Activated CD8-positive, alpha-beta memory T cell treated with anti-CD3 and anti-CD28 coated beads for 36 hours (primary cell): Measurements from ENCODE around the gene NOSTRIN. TPM values are rescaled to one million over a fixed set of nuclear protein-coding genes. Genes with fewer than 3 reads are reported as not detected.

Experiments used
- CTCF ChIA-PET: fragments of 350-600 bp; sonication (Branson Sonifier 250); formaldehyde crosslinking; loops from one replicate; lab custom pipeline; 2021; ENCODE audit warnings: antibody characterized with exemption; lab: Charles Lee
- POLR2A ChIA-PET: fragments of 350-600 bp; sonication (Branson Sonifier 250); formaldehyde crosslinking; loops from one replicate; lab custom pipeline; 2021; ENCODE audit warnings: antibody characterized with exemption; lab: Charles Lee
- total RNA-seq, 2 experiments: library from RNA; stranded (reverse); gene quantifications; one replicate each; pipeline ENCODE4 v1.2.3, GENCODE V29; 2021

Gene NOSTRIN
- total RNA-seq, 2 experiments from 2014 or later, result not detected

GRCh38 chr2:168811696-168812095 lies 9.3 kb downstream of the NOSTRIN start:
- POLR2A ChIA-PET, result no interaction called here
- CTCF ChIA-PET, result no interaction called here

DNA sequence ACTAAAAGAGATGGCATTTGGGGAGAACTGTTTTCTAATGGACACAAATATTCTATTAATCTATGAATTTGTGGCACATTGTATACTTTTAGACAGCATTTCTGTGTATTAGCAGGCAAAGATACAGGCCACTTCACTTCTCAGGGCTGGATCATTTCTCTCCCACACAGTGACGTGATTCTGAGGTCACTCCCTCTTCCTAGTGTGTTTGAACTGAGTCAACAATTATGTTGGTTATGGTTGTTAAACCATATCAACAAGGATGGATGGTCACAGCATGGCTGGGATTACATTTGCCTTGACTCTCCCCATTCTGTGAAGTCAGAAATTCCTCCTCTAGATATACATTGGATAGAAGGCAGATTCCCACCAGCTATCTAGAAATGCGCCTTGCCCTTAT lies 11.6 kb downstream of the NOSTRIN start:
- CTCF ChIA-PET, result no interaction called here
- POLR2A ChIA-PET, result no interaction called here

GRCh38 chr2:168814939-168815907 lies 12.8 kb downstream of the NOSTRIN start:
- CTCF ChIA-PET, result no interaction called here
- POLR2A ChIA-PET, result no interaction called here

DNA sequence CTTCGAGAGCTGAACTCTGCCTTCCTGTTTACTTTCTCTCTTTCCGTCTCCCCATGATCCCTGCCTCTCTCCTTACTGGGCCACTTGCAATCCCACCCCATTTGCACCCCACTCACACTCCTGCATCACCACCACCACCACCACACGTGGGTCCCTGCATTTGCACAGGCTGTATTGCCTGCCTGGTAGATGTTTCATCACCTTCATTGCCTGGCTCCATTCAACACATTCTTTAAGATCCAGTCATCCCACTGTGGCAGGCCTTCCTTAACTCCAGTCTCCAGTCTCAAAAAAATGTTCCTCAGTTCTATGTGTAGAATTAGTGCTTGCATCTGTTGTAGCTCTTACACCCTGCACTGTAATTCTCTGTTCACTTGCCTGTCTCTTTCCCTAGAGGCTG lies 13.9 kb downstream of the NOSTRIN start:
- ChIA-PET CTCF (interaction anchor here (1.0 kb wide), 1 partner anchor 24 kb away, joined by 3 read pairs; no protein-coding TSS in a partner anchor), POLR2A (no interaction called here)

- POLR2A ChIA-PET, result no interaction called here
- CTCF ChIA-PET, result no interaction called here
Observed at GRCh38 chr2:168819050-168819715, 16.7 kb downstream of the NOSTRIN start.

GRCh38 chr2:168819829-168820489 lies 17.5 kb downstream of the NOSTRIN start:
- ChIA-PET POLR2A (no interaction called here), CTCF (interaction anchor here (0.6 kb wide), 1 partner anchor 132 kb away, joined by 3 read pairs; no protein-coding TSS in a partner anchor)

DNA sequence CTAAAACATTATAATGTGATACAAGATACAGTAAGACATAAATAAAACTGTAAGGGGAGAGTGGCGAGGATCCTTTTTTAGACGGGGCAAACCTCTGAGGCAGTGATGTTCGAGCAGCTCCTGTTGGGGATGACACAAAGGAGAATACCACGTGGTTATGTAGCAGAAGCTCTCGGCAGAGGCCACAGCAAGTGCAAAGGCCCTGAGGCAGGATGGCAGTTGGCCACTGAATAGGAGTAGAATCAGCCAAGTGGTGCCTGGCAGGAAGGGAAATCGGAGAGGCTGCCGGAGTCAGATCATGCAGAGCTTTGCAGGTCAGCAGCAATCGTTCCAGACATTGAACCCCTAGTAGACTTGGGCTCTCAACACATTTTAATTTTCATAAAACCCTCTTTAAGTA lies 19.1 kb downstream of the NOSTRIN start:
- CTCF ChIA-PET, result no interaction called here
- POLR2A ChIA-PET, result no interaction called here

GRCh38 chr2:168821992-168822391 lies 19.6 kb downstream of the NOSTRIN start:
- CTCF ChIA-PET, result no interaction called here

GRCh38 chr2:168825126-168825525 lies 22.7 kb downstream of the NOSTRIN start:
- ChIA-PET CTCF (no interaction called here), POLR2A (no interaction called here)

More at GRCh38 chr2:168821992-168822391, 19.6 kb downstream of the NOSTRIN start:
- POLR2A ChIA-PET, result no interaction called here

DNA sequence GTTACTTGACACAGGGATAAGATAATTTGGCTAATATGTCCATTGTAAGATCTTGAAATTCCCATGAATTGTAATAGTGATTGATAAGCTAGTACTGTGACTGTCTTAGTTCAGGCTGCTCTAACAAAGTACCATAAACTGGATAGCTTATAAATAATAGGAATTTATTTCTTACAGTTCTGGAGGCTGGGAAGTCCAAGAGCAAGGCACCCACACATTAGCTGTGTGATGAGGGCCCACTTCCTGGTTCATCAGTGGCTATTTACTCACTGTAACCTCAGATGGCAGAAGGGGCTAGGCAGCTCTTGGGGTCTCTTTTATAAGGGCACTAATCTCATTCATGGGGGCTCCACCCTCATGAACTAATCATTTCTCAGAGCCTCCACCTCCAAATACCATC lies 28.5 kb downstream of the NOSTRIN start:
- ChIA-PET POLR2A (no interaction called here), CTCF (no interaction called here)

DNA sequence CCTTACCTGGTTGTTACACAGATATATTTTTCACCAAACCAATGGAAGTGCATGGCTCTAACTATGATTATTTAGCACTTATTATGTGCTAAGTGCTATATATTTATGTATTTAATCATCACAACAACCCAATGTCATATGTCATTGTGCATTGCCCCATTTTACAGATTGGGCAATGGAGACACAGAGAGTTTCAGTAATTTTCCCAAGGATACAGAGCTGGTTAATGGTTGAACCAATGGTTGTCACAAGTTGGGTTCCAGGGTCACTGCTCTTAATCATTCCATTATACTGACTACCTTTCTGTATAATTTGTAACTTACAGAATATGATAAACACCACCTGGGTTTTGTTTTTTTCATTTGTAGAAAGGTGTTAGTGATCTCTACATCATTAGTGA lies 29.2 kb downstream of the NOSTRIN start:
- CTCF ChIA-PET, result no interaction called here
- POLR2A ChIA-PET, result no interaction called here

DNA sequence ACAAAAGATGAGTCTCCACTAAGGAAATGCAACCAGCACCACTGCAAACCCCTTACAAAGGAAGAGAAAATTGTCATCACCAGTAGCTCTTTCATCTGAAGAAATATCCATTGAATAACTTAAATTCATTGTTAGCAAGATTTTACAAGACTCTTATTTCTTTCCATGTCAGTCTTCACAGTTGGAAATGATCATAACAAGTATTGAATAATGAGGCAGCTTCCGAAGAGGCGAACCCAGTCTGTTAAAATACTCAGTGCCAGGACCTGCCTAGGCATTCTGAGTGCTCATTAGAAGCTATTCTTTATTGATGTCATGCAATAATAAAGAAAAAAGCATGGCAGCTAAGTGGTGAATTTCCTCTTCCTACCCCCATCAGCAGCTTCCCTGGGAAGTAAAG lies 33.5 kb downstream of the NOSTRIN start:
- POLR2A ChIA-PET, result no interaction called here
- CTCF ChIA-PET, result no interaction called here

- ChIA-PET POLR2A (no interaction called here), CTCF (no interaction called here)
Observed at GRCh38 chr2:168841445-168841844, 39.0 kb downstream of the NOSTRIN start.

DNA sequence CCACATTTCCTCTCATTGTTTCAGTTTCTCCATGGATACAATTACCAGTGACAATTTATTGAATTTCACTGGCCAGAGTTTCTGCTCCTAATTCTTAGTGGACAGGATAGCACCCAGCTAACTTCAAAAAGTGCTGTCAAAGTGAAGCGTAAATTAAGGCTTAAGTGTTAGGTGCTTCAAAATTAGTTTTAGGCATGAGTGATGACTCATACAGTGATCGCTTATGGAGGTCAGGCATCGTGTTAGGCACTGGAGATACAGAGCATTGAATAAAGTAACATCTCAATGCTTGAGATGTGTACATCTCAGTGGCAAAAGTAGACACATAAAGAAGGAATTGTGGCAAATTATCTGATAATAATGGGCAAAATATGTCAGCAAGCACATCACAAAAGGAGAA lies 40.8 kb downstream of the NOSTRIN start:
- ChIA-PET CTCF (no interaction called here), POLR2A (no interaction called here)

- CTCF ChIA-PET, result no interaction called here
Observed at GRCh38 chr2:168848225-168848624, 45.8 kb downstream of the NOSTRIN start.

DNA sequence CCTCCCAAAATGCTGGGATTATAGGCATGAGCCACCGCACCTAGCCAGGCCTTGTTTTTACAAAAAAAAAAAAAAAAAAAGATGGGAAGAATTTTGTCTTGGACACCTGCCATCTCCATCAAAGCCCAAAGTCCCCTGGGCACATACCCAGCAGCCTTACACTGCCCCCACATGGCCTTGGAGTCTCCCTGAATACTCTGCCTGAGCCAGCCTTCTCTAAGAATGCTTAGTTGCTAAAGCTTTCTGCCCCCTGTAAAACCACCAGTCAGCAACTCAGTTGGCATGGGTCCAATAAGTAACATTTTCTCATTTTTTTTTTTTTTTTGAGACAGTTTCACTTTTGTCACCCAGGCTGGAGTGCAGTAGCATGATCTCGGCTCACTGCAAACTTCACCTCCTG lies 47.2 kb downstream of the NOSTRIN start:
- CTCF ChIA-PET, result interaction anchor here (0.7 kb wide), 1 partner anchor 513 kb away, joined by 4 read pairs; no protein-coding TSS in a partner anchor

More at GRCh38 chr2:168848225-168848624, 45.8 kb downstream of the NOSTRIN start:
- POLR2A ChIA-PET, result no interaction called here

GRCh38 chr2:168850846-168851245 lies 48.4 kb downstream of the NOSTRIN start:
- CTCF ChIA-PET, result no interaction called here

More for the DNA sequence above, 47.2 kb downstream of the NOSTRIN start:
- POLR2A ChIA-PET, result interaction anchor here (0.7 kb wide), 1 partner anchor 546 kb away, joined by 5 read pairs; no protein-coding TSS in a partner anchor

GRCh38 chr2:168851674-168852320 lies 49.4 kb downstream of the NOSTRIN start:
- ChIA-PET POLR2A (no interaction called here), CTCF (no interaction called here)

More at GRCh38 chr2:168850846-168851245, 48.4 kb downstream of the NOSTRIN start:
- POLR2A ChIA-PET, result no interaction called here

DNA sequence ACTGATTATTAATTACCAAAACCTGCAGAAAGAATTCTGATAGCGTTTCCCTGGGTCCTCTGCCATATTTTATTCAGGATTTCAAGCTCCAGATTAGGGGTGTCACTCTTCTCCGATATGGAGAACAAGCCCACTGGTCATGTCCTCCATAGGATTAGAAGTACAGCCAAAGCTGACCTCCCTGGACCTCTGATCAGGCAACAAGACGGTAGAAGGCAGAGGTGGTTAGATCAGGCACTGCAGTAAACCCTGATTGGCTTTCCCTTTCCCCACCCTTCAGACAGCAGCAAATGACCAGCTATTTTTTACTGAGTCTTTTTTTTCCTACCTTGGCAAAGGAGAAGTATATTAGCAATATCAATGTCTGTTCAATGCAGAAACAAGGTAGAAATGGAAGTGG lies 50.0 kb downstream of the NOSTRIN start:
- ChIA-PET CTCF (no interaction called here), POLR2A (no interaction called here)
